NCI-H2196 treated with DMSO at 0.1 percent for 48 hours (cell line): Measurements from ENCODE around the gene EFEMP2.

Experiments
- DNase-seq: peaks from one replicate; lab custom pipeline; 2025; ENCODE audit not compliant: unreplicated experiment; lab: John Stamatoyannopoulos, UW

The EFEMP2 gene

DNA sequence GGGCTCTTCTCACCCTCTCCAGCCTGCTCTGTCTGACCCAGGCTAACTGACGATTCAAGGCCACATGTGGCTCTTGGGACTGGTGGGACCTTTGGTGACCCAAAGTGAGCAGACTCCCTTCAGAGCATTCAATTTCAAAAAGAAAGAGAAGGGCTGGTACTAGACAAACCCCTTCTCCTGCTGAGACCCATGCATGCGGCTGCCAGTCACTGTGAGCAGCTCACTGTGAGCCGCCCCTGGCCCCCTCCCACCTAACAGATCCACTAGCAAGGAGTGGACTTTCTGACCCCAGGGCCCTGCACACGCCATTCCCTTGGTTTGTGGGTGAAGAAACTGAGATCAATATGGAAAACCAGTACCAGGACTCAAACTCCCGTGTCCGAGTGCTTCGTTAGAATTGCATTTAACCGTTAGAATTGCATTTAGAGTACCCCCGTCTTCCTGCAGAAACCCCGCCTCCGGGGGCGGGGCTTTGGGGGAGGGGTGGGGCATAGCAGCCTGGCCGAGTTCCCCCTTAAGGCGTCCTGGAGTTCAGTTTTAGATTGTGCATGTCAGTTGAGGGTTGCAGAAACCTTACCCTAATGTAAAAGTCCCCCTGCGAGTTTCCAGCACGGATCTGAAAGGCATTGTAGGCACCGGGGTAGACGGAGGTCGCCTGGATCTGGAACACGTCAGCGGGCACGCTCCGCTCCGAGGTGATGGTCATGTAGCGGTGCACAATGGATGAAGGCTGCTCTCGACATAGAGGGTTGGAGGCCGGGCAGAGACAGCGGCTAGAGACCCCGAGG is 5.1 kb downstream of the EFEMP2 start:
- DNase-seq = no peak

DNA sequence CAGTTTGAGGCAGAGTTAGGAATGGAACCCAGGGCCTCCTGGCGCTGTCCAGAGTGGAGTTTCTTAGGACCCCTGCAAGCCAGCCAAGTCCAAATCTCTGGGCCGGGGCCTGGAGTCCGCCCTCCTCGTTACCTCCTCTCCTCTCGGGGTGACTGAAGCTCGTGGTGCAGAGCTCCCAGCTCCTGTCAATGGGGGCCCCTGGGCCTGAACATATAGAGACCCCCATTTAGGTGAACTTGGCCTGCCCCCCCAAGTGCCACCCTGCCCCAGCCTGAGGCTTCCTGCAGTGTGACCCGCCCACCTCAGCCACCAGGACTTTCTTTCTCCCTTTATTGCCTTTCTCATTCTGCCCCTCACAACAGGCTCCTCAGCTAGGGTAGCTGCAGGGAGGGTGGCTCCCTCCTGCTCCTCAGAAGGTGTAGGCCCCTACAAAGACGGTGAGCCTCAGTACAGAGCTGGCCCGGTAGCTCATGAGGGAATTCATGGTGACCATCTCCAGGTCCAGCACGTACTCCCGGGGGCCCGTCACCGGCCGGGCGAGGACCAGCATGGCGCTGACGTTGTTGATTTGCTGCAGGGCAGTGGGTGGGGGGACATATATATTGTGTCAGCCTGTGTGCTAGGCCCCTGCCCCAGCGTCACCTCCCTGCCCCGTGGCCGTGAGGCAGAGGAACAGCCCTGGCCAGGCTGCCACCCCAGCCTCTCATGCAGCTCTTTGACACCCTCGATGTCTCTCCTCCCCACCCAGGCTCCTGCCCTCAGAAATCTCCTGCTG is 5.9 kb downstream of the EFEMP2 start:
- no peak for DNase-seq

DNA sequence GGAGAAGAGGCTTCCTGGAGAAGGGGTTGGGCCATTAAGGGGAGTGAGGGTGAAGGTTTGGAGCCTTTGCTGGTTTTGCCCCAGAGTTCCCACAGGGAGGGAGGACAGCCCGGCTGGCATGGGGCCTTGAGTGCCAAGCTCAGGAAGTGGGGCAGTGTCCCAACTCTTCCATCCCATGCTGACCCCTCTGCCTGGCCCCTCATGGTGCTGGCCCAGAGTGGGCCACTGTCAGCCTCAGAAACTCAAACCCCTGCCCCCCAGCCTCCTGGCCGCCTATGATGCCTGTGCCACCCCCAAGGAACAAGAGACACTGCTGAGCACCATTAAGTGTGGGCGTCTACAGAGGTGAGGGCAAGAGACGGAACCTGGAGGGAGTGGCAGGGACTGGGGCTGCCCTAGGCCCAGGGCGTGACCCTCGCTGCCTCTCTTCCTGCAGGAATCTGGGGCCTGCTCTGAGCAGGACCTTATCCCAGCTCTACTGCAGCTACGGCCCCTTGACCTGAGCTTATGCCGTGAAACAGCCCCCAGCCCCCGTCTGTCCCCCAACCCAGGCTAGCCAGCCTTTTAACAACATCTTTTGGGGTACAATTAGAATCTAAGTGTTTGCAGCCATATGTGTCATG is 6.9 kb downstream of the EFEMP2 start:
- DNase-seq = no peak

DNA sequence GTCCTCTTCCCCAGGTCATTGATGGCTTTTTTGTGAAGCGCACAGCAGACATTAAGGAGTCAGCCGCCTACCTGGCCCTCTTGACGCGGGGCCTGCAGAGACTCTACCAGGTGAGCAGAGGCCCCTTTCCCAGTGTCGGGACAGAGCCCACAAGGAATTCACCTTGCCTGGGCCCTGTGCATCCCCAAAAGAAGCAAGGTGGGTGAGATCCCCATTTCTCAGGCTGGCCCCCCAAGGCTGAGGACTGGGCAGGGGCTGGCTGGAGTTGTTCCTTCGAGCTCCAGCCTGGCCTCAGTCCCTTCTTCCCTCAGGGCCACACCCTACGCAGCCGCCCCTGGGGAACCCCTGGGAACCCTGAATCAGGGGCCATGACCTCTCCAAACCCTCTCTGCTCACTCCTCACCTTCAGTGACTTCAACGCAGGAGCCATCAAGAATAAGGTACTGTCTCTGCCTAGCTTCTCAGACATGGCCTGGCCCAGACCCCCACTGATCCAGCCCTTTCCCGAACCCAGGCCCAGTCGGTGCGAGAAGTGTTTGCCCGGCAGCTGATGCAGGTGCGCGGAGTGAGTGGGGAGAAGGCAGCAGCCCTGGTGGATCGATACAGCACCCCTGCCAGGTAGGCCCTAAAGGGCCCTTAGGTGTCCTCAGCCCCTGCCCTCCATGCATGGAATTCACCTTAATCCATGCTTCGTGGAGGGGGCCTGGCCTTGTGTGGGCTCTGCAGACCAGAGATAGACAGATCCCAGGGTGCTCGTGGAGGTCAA is 7.7 kb downstream of the EFEMP2 start:
- DNase-seq = no peak

DNA sequence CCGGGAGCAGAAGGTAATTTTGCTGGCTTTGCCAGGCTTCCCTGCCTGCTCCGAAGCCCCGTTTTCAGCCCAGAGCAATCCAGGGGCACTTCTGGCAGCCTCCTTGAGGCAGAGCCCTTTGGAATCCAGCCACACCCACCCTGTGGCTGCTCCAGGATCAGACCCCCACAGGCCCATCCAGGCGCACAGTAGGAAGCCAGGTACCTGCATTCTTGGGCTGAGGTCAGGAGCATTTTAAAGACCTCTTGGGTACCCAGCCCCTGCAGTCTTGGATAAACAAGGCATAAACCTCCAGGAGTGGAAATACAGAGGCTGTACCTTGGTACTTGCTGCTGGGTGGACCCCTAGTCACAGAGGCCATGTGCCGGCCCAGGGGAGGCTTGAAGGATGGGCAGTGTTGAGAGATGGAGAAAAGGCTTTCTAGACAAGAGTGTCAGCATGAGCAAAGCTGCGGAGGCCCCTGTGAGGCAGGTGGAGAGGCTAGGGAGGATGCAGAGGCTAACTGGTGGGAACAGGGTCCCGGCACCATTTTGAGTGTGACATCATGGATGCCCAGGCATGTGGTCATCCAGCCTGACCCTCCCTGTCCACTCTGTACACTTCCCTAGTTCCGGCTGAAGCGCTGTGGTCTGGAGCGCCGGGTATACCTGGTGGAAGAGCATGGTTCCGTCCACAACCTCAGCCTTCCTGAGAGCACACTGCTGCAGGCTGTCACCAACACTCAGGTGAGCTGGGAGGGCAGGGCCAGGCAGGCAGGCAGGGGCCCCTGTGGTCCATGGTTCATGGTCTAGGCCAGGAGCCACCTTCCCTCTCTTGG is 8.5 kb downstream of the EFEMP2 start:
- no peak for DNase-seq

- no peak for DNase-seq
Measured at GRCh38 chr11:65862941-65863888, 9.4 kb downstream of the EFEMP2 start.

GRCh38 chr11:65862191-65862735 is 10.3 kb downstream of the EFEMP2 start:
- no peak for DNase-seq

DNA sequence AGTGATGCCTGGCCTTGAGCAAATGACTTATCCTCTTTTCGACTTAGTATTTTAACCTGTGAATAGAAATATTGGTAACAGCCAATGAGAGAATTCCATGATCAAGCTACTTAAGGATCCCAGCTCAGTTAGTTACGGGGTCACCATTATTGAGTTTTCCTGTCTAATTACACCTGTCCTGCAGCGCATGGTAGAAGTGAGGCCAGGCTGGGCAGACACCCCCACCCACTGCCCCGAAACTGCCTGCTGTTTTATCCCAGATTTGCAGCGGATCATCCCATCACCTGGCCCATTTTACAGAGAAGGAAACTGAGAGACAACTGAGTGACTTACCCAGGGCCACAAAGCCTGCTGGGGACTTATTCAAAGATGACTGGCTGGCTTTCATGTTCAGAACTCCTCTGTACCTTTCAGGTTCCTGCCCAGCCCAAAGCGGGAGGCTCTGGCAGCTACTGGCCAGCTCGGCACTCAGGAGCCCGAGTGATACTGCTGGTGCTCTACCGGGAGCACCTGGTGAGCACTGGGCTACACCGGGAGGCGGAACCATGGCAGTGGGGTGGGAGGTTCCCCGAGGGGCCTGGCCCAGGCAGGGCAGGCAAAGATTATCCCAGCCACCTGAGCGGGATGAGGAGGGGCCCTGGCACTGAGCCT is 10.9 kb downstream of the EFEMP2 start:
- no peak for DNase-seq

GRCh38 chr11:65861165-65861505 is 11.5 kb downstream of the EFEMP2 start:
- no peak for DNase-seq

DNA sequence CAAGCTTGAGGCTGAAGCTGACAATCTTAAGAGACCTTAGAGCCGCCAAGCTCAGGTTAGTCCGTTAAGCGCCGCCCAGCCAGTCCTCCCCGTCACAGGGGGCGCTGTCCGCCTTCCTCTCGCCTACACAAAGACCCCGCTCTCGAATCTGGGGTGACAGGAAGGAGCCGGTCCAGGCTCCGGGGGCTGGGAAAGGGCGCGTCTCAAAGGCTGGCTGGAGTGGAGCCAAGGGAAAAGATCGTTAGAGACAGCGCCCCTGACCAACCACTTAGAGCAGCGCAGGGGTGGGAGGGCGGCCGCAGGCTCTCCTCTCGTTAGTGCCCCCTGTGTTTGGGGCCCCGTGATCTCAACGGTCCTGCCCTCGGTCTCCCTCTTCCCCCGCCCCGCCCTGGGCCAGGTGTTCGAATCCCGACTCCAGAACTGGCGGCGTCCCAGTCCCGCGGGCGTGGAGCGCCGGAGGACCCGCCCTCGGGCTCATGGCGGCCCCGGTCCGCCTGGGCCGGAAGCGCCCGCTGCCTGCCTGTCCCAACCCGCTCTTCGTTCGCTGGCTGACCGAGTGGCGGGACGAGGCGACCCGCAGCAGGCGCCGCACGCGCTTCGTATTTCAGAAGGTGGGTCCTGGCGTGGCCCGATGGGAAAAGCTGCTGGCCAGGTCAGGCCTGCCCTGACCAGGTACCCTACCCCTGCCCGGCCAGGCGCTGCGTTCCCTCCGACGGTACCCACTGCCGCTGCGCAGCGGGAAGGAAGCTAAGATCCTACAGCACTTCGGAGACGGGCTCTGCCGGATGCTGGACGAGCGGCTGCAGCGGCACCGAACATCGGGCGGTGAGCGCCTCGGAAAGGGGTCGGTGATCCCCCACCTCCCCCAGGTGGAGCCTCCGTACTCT is 12.1 kb downstream of the EFEMP2 start, which contains the start of gene MUS81:
TSS of gene MUS81 (plus strand) at position 156 of the 887 bp plus-strand sequence. CDS start at position 477, 321 bp downstream.
- peak; percentile 95 for DNase-seq

DNA sequence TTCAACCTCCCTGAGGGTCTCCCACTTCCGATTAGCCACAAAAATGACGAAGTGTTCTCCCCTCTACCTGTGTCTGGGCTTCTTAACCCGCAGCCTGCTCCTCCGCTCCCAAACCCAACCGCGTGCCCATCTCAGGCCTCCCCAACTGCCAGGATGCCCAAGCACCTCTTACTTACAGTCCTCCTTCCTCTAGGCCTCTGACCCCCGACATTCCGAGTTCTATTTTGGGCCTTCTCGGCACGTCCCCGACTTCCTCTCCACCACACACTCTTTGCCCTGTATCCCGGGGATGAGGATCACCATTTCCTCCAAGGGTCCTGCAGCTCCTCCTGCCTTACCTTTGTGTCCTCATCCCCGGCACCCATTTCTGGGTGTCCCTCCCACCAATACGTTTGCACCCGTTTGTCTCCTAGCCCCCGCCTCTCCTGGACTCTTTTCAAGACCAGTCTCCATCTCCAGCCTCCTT is 12.8 kb downstream of the EFEMP2 start:
- no peak for DNase-seq

GRCh38 chr11:65859095-65859811 is 13.3 kb downstream of the EFEMP2 start:
- DNase-seq = peak; percentile 99

DNA sequence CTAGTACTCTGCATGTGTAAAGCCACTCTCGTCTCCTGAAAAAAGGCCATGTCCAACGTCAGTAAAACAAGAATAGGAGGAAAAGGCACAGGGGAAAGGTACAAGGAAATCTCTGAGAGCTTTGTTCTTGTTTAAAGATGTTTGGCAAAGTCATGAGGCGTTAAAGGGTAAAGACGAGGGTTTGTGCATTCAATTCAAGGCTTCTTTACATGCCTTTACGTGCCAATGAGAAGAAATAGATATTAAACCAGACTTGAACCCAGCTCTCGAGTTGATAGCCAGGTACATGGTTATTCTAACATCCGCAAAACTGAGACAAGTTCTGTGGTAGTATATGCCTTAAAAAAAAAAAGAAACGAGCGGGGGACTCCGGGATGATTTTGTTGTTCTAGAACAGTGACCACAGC is 13.9 kb downstream of the EFEMP2 start:
- peak; percentile 51 for DNase-seq

DNA sequence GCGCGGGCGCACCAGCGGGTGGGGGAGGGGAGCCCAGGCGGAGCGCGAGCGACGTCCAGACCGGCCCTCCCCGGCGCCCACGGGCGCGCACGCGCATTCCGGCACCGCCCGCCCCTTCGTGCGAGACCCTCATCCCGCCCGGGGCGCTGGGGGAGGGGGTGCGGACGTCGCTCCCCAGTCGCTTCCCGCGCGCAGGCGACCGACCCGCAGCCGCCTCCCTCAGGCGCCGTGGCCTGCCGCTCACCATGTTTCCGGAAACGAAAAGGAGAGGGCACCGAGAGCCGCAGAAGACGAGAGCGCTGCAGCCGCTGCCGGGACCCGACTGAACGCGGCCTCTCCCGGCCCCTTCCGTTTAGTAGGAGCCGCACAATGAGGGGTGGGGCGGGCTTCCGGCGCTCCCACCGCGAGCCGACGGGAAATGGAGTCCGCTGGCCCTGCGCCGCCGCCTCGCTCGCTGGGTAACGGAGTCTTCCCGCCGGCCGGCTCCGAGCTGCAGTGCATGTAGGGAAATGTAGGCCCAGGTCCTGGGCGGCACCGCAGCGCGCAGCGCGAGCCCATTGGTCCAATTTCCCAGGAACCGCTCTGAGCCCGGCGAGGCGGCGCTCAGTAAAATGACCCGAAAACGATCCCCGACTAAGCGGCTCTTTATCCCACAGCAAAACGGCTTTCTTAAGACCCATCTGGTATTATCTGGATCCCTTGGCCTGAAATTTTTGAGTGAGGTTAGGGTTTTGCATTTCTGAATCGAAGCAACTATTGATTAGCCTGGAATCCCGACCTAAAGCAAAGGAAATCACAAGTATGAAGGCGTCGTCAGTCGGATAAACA is 14.5 kb downstream of the EFEMP2 start, which contains the start of gene CFL1:
TSS of gene CFL1 (minus strand) at position 328 of the 828 bp plus-strand sequence. CDS start at position 247, 81 bp downstream.
- DNase-seq = peak; percentile 95

DNA sequence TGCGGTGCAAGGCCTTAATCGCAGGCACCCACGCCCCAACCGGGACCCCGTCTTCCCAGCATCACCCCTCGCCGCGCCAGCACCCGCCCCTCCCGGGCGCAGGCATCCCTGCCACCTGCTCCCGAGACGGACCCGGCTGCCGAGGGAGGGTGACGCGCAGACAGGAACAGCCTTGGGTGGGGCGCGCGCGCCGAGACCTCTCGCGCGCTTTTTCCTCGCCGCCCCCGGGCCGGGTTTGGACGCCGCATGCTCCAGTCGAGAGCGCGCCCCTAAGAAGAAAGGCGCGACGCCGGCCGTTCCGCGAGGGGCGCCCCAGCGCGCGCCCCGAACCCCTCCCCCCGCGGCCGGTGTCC is 15.1 kb downstream of the EFEMP2 start:
- DNase-seq = no peak
